SK-N-SH treated with all-trans-retinoic acid at 6 μM for 48 hours (cell line): ENCODE data around the gene OGT.
A peak's percentile ranks its signal among the peaks of the same experiment; 100 is the strongest.

Source experiments
- ATAC-seq: fragments of 200-7000 bp; cut with Tn5 transposase; 3 replicates; pipeline ENCODE4 v1.9.1; 2020; ENCODE audit warnings: mild to moderate bottlenecking, moderate library complexity
- ARNTL ChIP-seq: fragments of 450-650 bp; formaldehyde crosslinking; IDR thresholded peaks from 2 replicates; pipeline ENCODE4 v1.5.0; 2020; ENCODE audit warnings: low read depth, mild to moderate bottlenecking, moderate library complexity, borderline replicate concordance
- BACH2 ChIP-seq: fragments of 250-450 bp; sonication (Bioruptor Pico); IDR thresholded peaks from 2 replicates; pipeline ENCODE4 v1.9.0; 2021; ENCODE audit warnings: mild to moderate bottlenecking, borderline replicate concordance
- CREB5 ChIP-seq: fragments of 250-450 bp; sonication (Bioruptor Pico); IDR thresholded peaks from 2 replicates; pipeline ENCODE4 v1.5.1; 2020; ENCODE audit warnings: low read depth, mild to moderate bottlenecking, moderate library complexity
- CSDC2 ChIP-seq: fragments of 250-450 bp; sonication (Bioruptor Pico); IDR thresholded peaks from 2 replicates; pipeline ENCODE4 v1.5.0; 2020; ENCODE audit warnings: mild to moderate bottlenecking, moderate library complexity
- GLIS3 ChIP-seq: fragments of 250-450 bp; sonication (Bioruptor Pico); IDR thresholded peaks from 2 replicates; pipeline ENCODE4 v1.5.0; 2020; ENCODE audit warnings: mild to moderate bottlenecking, moderate library complexity
- ISL1 ChIP-seq: fragments of 250-450 bp; sonication (Bioruptor Pico); IDR thresholded peaks from 2 replicates; pipeline ENCODE4 v2.1.2; 2022; ENCODE audit warnings: mild to moderate bottlenecking, moderate library complexity
- OSR1 ChIP-seq: fragments of 250-450 bp; sonication (Bioruptor Pico); IDR thresholded peaks from 2 replicates; pipeline ENCODE4 v1.8.0; 2022; ENCODE audit warnings: moderate library complexity, mild to moderate bottlenecking, inconsistent platforms
- PPARA ChIP-seq: fragments of 250-450 bp; sonication (Bioruptor Pico); IDR thresholded peaks from 2 replicates; pipeline ENCODE4 v1.5.0; 2020; ENCODE audit warnings: mild to moderate bottlenecking, borderline replicate concordance
- RARB ChIP-seq: fragments of 250-450 bp; sonication (Bioruptor Pico); IDR thresholded peaks from 2 replicates; pipeline ENCODE4 v1.8.0; 2021; ENCODE audit warnings: mild to moderate bottlenecking, moderate library complexity
- SNAI2 ChIP-seq: fragments of 250-450 bp; sonication (Bioruptor Pico); IDR thresholded peaks from 2 replicates; pipeline ENCODE4 v1.5.0; 2020; ENCODE audit warnings: mild to moderate bottlenecking, moderate library complexity
- TOX ChIP-seq: fragments of 250-450 bp; sonication (Bioruptor Pico); IDR thresholded peaks from 2 replicates; pipeline ENCODE4 v1.8.0; 2021; ENCODE audit warnings: mild to moderate bottlenecking, moderate library complexity, borderline replicate concordance
- ZC3H10 ChIP-seq: fragments of 250-450 bp; sonication (Bioruptor Pico); IDR thresholded peaks from 2 replicates; pipeline ENCODE4 v1.5.1; 2021; ENCODE audit warnings: mild to moderate bottlenecking, moderate library complexity
- ZNF565 ChIP-seq: fragments of 450-650 bp; formaldehyde crosslinking; conservative IDR thresholded peaks from 2 replicates; pipeline ENCODE4 v1.5.0; 2020; ENCODE audit warnings: low read depth, mild to moderate bottlenecking, moderate library complexity
- ZNF70 ChIP-seq: fragments of 450-650 bp; formaldehyde crosslinking; IDR thresholded peaks from 2 replicates; pipeline ENCODE4 v1.5.0; 2020; ENCODE audit warnings: mild to moderate bottlenecking, moderate library complexity
- ZNF8 ChIP-seq: fragments of 450-650 bp; formaldehyde crosslinking; IDR thresholded peaks from 2 replicates; pipeline ENCODE4 v1.5.0; 2020; ENCODE audit warnings: mild to moderate bottlenecking, moderate library complexity
- TF ChIP-seq, protein P1 (sequence below): fragments of 250-450 bp; sonication (Bioruptor Pico); IDR thresholded peaks from 2 replicates; pipeline ENCODE4 v1.5.1; 2021; ENCODE audit warnings: mild to moderate bottlenecking, moderate library complexity
- TF ChIP-seq, protein P2 (sequence below): fragments of 250-450 bp; sonication (Bioruptor Pico); IDR thresholded peaks from 2 replicates; pipeline ENCODE4 v1.8.0; 2020; ENCODE audit warnings: mild to moderate bottlenecking, moderate library complexity, borderline replicate concordance
- TF ChIP-seq, protein P3 (sequence below): fragments of 250-450 bp; sonication (Bioruptor Pico); IDR thresholded peaks from 2 replicates; pipeline ENCODE4 v1.5.0; 2020; ENCODE audit warnings: mild to moderate bottlenecking, moderate library complexity

OGT gene

GRCh38 chrX:71533516-71533850 is 579 bp downstream of the OGT start:
- TF ChIP-seq, protein P1, sequence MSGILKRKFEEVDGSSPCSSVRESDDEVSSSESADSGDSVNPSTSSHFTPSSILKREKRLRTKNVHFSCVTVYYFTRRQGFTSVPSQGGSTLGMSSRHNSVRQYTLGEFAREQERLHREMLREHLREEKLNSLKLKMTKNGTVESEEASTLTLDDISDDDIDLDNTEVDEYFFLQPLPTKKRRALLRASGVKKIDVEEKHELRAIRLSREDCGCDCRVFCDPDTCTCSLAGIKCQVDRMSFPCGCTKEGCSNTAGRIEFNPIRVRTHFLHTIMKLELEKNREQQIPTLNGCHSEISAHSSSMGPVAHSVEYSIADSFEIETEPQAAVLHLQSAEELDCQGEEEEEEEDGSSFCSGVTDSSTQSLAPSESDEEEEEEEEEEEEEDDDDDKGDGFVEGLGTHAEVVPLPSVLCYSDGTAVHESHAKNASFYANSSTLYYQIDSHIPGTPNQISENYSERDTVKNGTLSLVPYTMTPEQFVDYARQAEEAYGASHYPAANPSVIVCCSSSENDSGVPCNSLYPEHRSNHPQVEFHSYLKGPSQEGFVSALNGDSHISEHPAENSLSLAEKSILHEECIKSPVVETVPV (CRISPR knock-in tag), result no peak
- TF ChIP-seq ZNF565 (CRISPR knock-in tag) (no peak), OSR1 (CRISPR knock-in tag) (no peak), ZC3H10 (CRISPR knock-in tag) (no peak), ZNF8 (CRISPR knock-in tag) (no peak), ISL1 (CRISPR knock-in tag) (no peak), ZNF70 (CRISPR knock-in tag) (no peak), PPARA (CRISPR knock-in tag) (no peak), RARB (no peak), CSDC2 (CRISPR knock-in tag) (no peak), TOX (CRISPR knock-in tag) (no peak)
- TF ChIP-seq, protein P2, sequence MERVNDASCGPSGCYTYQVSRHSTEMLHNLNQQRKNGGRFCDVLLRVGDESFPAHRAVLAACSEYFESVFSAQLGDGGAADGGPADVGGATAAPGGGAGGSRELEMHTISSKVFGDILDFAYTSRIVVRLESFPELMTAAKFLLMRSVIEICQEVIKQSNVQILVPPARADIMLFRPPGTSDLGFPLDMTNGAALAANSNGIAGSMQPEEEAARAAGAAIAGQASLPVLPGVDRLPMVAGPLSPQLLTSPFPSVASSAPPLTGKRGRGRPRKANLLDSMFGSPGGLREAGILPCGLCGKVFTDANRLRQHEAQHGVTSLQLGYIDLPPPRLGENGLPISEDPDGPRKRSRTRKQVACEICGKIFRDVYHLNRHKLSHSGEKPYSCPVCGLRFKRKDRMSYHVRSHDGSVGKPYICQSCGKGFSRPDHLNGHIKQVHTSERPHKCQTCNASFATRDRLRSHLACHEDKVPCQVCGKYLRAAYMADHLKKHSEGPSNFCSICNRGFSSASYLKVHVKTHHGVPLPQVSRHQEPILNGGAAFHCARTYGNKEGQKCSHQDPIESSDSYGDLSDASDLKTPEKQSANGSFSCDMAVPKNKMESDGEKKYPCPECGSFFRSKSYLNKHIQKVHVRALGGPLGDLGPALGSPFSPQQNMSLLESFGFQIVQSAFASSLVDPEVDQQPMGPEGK (CRISPR knock-in tag), result no peak
- TF ChIP-seq, protein P3, sequence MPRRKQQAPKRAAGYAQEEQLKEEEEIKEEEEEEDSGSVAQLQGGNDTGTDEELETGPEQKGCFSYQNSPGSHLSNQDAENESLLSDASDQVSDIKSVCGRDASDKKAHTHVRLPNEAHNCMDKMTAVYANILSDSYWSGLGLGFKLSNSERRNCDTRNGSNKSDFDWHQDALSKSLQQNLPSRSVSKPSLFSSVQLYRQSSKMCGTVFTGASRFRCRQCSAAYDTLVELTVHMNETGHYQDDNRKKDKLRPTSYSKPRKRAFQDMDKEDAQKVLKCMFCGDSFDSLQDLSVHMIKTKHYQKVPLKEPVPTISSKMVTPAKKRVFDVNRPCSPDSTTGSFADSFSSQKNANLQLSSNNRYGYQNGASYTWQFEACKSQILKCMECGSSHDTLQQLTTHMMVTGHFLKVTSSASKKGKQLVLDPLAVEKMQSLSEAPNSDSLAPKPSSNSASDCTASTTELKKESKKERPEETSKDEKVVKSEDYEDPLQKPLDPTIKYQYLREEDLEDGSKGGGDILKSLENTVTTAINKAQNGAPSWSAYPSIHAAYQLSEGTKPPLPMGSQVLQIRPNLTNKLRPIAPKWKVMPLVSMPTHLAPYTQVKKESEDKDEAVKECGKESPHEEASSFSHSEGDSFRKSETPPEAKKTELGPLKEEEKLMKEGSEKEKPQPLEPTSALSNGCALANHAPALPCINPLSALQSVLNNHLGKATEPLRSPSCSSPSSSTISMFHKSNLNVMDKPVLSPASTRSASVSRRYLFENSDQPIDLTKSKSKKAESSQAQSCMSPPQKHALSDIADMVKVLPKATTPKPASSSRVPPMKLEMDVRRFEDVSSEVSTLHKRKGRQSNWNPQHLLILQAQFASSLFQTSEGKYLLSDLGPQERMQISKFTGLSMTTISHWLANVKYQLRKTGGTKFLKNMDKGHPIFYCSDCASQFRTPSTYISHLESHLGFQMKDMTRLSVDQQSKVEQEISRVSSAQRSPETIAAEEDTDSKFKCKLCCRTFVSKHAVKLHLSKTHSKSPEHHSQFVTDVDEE, result no peak
- ATAC-seq, result peak; percentile 10; the same call in 2 of the 3 replicates

GRCh38 chrX:71533851-71534561 is 1.1 kb downstream of the OGT start:
- TF ChIP-seq, protein P3, result no peak
- TF ChIP-seq ARNTL (CRISPR knock-in tag) (no peak), CREB5 (CRISPR knock-in tag) (no peak), TOX (CRISPR knock-in tag) (no peak), GLIS3 (CRISPR knock-in tag) (no peak), CSDC2 (CRISPR knock-in tag) (no peak), ZNF565 (CRISPR knock-in tag) (no peak), SNAI2 (CRISPR knock-in tag) (no peak), BACH2 (CRISPR knock-in tag) (no peak)
- TF ChIP-seq, protein P2 (CRISPR knock-in tag), result no peak
- ATAC-seq, result peak; percentile 45
